ENCODE data around the gene CHIA.

DNA sequence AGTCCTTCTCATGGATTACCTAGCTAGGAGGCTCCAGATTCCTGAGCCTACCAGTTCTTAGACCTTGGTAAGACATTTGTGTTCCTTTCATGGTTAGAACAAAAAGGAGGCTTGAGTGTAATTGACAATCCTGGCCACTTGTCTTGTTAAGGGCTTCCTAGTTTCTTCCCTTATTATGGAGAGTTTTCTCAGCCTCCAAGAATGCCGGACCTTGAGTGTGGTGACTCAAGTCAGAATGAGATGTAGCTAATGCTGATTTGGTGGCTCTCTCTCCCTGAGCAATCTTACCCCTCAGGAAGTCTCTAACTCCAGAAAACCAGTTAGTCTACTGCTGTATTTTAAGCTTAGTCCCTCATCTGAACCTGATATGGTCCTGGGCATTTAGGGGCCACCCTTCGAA is 48.9 kb upstream of the CHIA start:
- TF ChIP-seq, protein P1, sequence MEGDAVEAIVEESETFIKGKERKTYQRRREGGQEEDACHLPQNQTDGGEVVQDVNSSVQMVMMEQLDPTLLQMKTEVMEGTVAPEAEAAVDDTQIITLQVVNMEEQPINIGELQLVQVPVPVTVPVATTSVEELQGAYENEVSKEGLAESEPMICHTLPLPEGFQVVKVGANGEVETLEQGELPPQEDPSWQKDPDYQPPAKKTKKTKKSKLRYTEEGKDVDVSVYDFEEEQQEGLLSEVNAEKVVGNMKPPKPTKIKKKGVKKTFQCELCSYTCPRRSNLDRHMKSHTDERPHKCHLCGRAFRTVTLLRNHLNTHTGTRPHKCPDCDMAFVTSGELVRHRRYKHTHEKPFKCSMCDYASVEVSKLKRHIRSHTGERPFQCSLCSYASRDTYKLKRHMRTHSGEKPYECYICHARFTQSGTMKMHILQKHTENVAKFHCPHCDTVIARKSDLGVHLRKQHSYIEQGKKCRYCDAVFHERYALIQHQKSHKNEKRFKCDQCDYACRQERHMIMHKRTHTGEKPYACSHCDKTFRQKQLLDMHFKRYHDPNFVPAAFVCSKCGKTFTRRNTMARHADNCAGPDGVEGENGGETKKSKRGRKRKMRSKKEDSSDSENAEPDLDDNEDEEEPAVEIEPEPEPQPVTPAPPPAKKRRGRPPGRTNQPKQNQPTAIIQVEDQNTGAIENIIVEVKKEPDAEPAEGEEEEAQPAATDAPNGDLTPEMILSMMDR (IDR thresholded peaks at IDR 0.05): no peak
- no peak for TF ChIP-seq POLR2AphosphoS5 (IDR thresholded peaks at IDR 0.05; ENCODE audit: insufficient read depth in 1 of 2, low read depth in 1 of 2)
